Progenitor cell of endocrine pancreas (in vitro differentiated cells): ENCODE data around the gene MME. TPM values are rescaled to one million over a fixed set of nuclear protein-coding genes. Genes with fewer than 3 reads are reported as not detected.

Experiments used
- DNase-seq: peaks from one replicate; pipeline ENCODE4 v3.0.0; 2021; ENCODE audit warnings: low spot score; ENCODE audit not compliant: unreplicated experiment
- H3K27ac Mint-ChIP-seq: 2 replicates; pipeline ENCODE4 v1.8.0; 2021; ENCODE audit warnings: mild to moderate bottlenecking, moderate library complexity, mixed read lengths
- H3K27me3 Mint-ChIP-seq: 2 replicates; pipeline ENCODE4 v1.8.0; 2021; ENCODE audit warnings: mixed read lengths
- H3K36me3 Mint-ChIP-seq: 2 replicates; pipeline ENCODE4 v1.8.0; 2022; ENCODE audit warnings: mixed read lengths; ENCODE audit not compliant: insufficient read depth
- H3K4me1 Mint-ChIP-seq: 2 replicates; pipeline ENCODE4 v1.8.0; 2021; ENCODE audit warnings: low read depth, mixed read lengths
- H3K4me3 Mint-ChIP-seq: 2 replicates; pipeline ENCODE4 v1.8.0; 2021; ENCODE audit warnings: low read depth, mild to moderate bottlenecking, moderate library complexity, mixed read lengths
- H3K9me3 Mint-ChIP-seq: 2 replicates; pipeline ENCODE4 v1.8.0; 2021; ENCODE audit warnings: low read depth, mixed read lengths
- total RNA-seq: library from RNA; stranded (reverse); gene quantifications from 2 replicates; pipeline ENCODE4 v1.2.1, GENCODE V29; 2021
- TF ChIP-seq, protein P1 (sequence below): fragments of 200-600 bp; sonication (generic); IDR thresholded peaks from one replicate; pipeline ENCODE4 v1.5.0; 2021; ENCODE audit warnings: antibody characterized with exemption, mild to moderate bottlenecking; ENCODE audit not compliant: unreplicated experiment

MME gene
- total RNA-seq, 1 donor from 2014 or later = 0.93 TPM

DNA sequence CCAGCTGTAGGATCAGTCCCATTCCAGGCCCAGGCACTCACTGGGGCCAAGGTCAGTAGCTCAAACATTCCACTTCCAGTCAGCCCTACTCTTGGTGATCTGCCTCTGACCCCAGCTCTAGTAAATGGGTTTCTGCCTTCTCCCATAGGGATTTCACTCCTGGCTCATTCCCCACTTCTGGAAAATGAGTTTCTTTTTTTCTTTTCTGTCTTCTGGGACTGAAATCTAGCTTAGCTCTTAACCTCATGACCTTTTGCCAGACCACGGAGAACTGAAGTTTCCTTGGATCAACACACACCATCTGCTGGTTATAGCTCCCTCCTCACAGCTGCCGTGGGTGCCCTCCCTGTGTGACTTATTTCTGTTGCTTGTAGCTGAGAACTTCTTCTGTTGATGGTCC is 21.3 kb downstream of the MME start:
- H3K36me3 Mint-ChIP-seq = no peaks in the 10 kb centered on the region
- H3K4me3 Mint-ChIP-seq = no peak overlapping the region
- no peak for DNase-seq
- no peaks in the 10 kb centered on the region for H3K4me1 Mint-ChIP-seq
- no peak overlapping the region for H3K27ac Mint-ChIP-seq
- TF ChIP-seq, protein P1, sequence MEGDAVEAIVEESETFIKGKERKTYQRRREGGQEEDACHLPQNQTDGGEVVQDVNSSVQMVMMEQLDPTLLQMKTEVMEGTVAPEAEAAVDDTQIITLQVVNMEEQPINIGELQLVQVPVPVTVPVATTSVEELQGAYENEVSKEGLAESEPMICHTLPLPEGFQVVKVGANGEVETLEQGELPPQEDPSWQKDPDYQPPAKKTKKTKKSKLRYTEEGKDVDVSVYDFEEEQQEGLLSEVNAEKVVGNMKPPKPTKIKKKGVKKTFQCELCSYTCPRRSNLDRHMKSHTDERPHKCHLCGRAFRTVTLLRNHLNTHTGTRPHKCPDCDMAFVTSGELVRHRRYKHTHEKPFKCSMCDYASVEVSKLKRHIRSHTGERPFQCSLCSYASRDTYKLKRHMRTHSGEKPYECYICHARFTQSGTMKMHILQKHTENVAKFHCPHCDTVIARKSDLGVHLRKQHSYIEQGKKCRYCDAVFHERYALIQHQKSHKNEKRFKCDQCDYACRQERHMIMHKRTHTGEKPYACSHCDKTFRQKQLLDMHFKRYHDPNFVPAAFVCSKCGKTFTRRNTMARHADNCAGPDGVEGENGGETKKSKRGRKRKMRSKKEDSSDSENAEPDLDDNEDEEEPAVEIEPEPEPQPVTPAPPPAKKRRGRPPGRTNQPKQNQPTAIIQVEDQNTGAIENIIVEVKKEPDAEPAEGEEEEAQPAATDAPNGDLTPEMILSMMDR = no peak
- no peaks in the 10 kb centered on the region for H3K9me3 Mint-ChIP-seq
- no peaks in the 10 kb centered on the region for H3K27me3 Mint-ChIP-seq

- H3K4me1 Mint-ChIP-seq = no peaks in the 10 kb centered on the region
- DNase-seq = no peak
- H3K9me3 Mint-ChIP-seq = no peaks in the 10 kb centered on the region
- H3K27me3 Mint-ChIP-seq = no peaks in the 10 kb centered on the region
- no peaks in the 10 kb centered on the region for H3K36me3 Mint-ChIP-seq
- TF ChIP-seq, protein P1 = no peak
- H3K27ac Mint-ChIP-seq = no peak overlapping the region
- no peak overlapping the region for H3K4me3 Mint-ChIP-seq
These were observed 22.2 kb downstream of the MME start for GRCh38 chr3:155102329-155102728.

GRCh38 chr3:155103686-155104085 is 23.6 kb downstream of the MME start:
- H3K9me3 Mint-ChIP-seq = no peaks in the 10 kb centered on the region
- H3K36me3 Mint-ChIP-seq = no peaks in the 10 kb centered on the region
- no peak overlapping the region for H3K27ac Mint-ChIP-seq
- no peak for DNase-seq
- TF ChIP-seq, protein P1 = no peak
- no peak overlapping the region for H3K4me3 Mint-ChIP-seq
- H3K27me3 Mint-ChIP-seq = no peaks in the 10 kb centered on the region
- no peaks in the 10 kb centered on the region for H3K4me1 Mint-ChIP-seq

DNA sequence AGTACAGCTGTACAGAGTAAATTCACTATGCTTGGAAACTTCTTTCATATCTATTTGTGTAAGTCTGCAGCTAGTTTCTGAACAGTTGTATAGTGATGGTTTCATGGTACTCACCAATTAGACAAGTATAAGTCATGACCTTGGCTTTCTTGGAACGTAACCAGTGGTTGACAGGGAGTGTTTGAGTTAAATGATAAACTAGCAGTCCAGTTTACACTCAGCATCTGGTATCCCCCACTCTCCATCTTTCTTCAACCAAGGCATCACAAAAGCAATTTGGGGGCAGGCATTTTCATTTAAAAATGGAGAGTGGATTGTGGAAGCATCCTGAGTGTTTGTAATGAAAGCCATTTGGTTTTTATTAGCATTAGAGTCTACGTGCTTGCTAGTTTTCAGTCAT is 26.0 kb downstream of the MME start:
- H3K4me1 Mint-ChIP-seq = no peaks in the 10 kb centered on the region
- no peaks in the 10 kb centered on the region for H3K36me3 Mint-ChIP-seq
- H3K27me3 Mint-ChIP-seq = no peaks in the 10 kb centered on the region
- no peak for DNase-seq
- TF ChIP-seq, protein P1 = no peak
- H3K27ac Mint-ChIP-seq = no peak overlapping the region
- H3K9me3 Mint-ChIP-seq = no peaks in the 10 kb centered on the region
- no peak overlapping the region for H3K4me3 Mint-ChIP-seq

DNA sequence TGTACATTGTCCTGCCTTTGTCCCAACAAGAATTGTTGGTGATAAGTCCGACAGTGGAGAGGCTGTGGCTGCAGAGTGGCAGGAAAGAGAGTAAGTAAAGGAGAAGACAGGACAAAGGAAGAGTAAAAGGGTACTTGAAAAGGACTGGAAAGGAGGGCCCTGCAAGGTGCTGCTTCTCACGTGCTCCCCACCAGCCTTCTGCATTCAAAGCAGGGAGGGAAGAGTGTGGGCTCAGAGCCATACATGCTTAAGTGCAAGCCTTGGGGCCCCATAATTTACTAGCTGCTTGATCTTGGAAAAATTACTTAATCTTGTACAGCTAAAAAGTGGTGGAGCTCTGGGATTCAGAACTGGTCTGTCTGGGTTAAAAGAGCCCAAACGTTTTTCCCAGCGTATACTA is 29.9 kb downstream of the MME start:
- no peak for DNase-seq
- Mint-ChIP-seq H3K27me3 (no peaks in the 10 kb centered on the region), H3K4me1 (no peaks in the 10 kb centered on the region), H3K36me3 (no peaks in the 10 kb centered on the region), H3K4me3 (no peak overlapping the region), H3K27ac (no peak overlapping the region), H3K9me3 (no peaks in the 10 kb centered on the region)
- TF ChIP-seq, protein P1 = no peak
